Thoracic aorta (tissue), 2 donors: ENCODE data around the gene ALDH1A3. TPM values are rescaled to one million over a fixed set of nuclear protein-coding genes. Genes with fewer than 3 reads are reported as not detected.

Experiments used
- ATAC-seq: fragments of 150-250 bp; one replicate; pipeline ENCODE4 v1.8.0; 2017; ENCODE audit warnings: low read depth; ENCODE audit not compliant: insufficient number of reproducible peaks, low FRiP score
- DNase-seq: peaks from one replicate; pipeline ENCODE4 v3.0.0-alpha.2; 2020; ENCODE audit warnings: low spot score
- H3K27ac ChIP-seq, 2 donors: fragments of 200-600 bp; sonication (generic); 1 replicate in 1 of 2; 2 replicates in 1 of 2; pipeline ENCODE4 v1.5.1; 2016; ENCODE audit warnings: mild to moderate bottlenecking in 2 of 2, moderate library complexity in 2 of 2
- H3K27me3 ChIP-seq: fragments of 200-600 bp; sonication (generic); replicated peaks from 2 replicates; pipeline ENCODE4 v1.6.0; 2016; ENCODE audit warnings: mild to moderate bottlenecking; ENCODE audit not compliant: insufficient read depth
- H3K36me3 ChIP-seq: fragments of 200-600 bp; sonication (generic); one replicate; pipeline ENCODE4 v1.5.1; 2016
- H3K4me1 ChIP-seq, 2 donors: fragments of 200-600 bp; sonication (generic); 1 replicate in 1 of 2; 2 replicates in 1 of 2; pipeline versions ENCODE4 v1.5.1 to v1.6.0; 2016; ENCODE audit warnings: low read depth in 2 of 2, mild to moderate bottlenecking in 1 of 2; ENCODE audit not compliant: control insufficient read depth in 1 of 2
- H3K4me3 ChIP-seq: fragments of 200-600 bp; sonication (generic); 2 replicates; pipeline ENCODE4 v1.5.1; 2016; ENCODE audit warnings: mild to moderate bottlenecking
- H3K9me3 ChIP-seq: fragments of 200-600 bp; sonication (generic); 2 replicates; pipeline ENCODE4 v1.5.1; 2016
- CTCF ChIP-seq: fragments of 200-600 bp; sonication (generic); IDR thresholded peaks from one replicate; pipeline ENCODE4 v1.5.1; 2019; ENCODE audit warnings: antibody characterized with exemption
- total RNA-seq, 2 donors: library from RNA; depleted of rRNA; stranded (reverse); fragments of >200 nt; gene quantifications; one replicate each; pipeline versions ENCODE4 v1.1.0 to v1.2.3, GENCODE V29; 2016

Gene ALDH1A3
- total RNA-seq, 2 donors from 2014 or later, result 3.2 to 21.8 TPM

GRCh38 chr15:100959066-100960050 lies 79.7 kb downstream of the ALDH1A3 start:
- no peak for TF ChIP-seq CTCF
- Histone ChIP-seq H3K27me3 (no peaks in the 10 kb centered on the region), H3K27ac (no peak overlapping the region), H3K4me1 (peaks cover 12 to 13% of the 10 kb centered on the region in 2 donors), H3K4me3 (peak overlapping the region; percentile 21), H3K9me3 (peaks cover 3% of the 10 kb centered on the region), H3K36me3 (no peaks in the 10 kb centered on the region)
- ATAC-seq (no peak), DNase-seq (no peak)

Other genes starting within 250 kb of the ALDH1A3 start
- 10 to 100 TPM; 17.2 to 47.1 TPM for gene LRRK1, start 39.5 kb downstream of the ALDH1A3 start, total RNA-seq